NT2/D1 (cell line): Measurements from ENCODE around the gene SEZ6.

Experiments
- SUZ12 ChIP-seq: IDR thresholded peaks from 2 replicates; pipeline ENCODE4 v1.6.1; 2011; ENCODE audit not compliant: insufficient read length, insufficient read depth; ENCODE audit errors: extremely low read depth
- YY1 ChIP-seq: IDR thresholded peaks from 2 replicates; pipeline ENCODE4 v1.6.1; 2011; ENCODE audit not compliant: insufficient read length, insufficient read depth
- ZNF274 ChIP-seq: IDR thresholded peaks from 2 replicates; pipeline ENCODE4 v1.6.1; 2011; ENCODE audit warnings: mild to moderate bottlenecking, low read depth, low read length

DNA sequence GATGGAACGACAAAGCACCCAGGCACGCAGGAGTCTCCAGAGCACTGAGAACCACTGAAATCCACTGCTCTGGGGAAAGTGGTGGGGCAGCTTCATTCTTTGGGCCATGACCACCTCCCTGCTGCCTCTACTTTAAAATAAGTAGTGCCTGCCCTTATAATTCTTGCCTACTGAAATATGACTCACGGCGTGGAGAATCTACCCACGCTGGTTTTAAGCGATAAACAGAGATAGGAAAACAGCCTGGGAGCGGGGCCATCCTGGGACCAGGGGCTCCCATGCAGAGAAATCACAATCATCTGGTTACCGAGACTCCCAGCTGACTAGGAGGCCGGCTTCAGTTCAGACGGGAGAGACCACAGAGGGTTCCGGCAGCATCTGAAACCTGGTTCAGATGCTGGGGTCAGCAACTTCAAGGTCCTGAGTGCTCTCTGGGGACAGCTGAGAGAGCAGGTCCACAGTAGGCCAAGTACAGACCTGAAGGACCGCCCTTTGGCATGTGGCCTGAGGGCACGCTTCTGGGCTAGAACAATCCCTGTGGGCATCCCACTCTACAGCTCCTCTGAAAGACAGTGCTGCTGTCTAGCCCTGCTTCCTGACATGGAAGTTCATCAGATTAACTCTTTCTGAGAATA lies 94.3 kb downstream of the SEZ6 start:
- no peak for TF ChIP-seq ZNF274
- TF ChIP-seq YY1 = no peak
- no peak for TF ChIP-seq SUZ12
